Hematopoietic multipotent progenitor cell treated with erythropoietin and hydrocortisone succinate and interleukin-3 and kit ligand, for 6 days (in vitro differentiated cells): Measurements from ENCODE around the gene TFAP2D.

ENCODE experiments used
- DNase-seq: peaks from one replicate; pipeline ENCODE4 v3.0.0-alpha.2; 2015

Gene TFAP2D

GRCh38 chr6:50819904-50820868 lies 106.9 kb downstream of the TFAP2D start:
- no peak for DNase-seq

- no peak for DNase-seq
Observed at GRCh38 chr6:50820869-50821264, 107.5 kb downstream of the TFAP2D start.

GRCh38 chr6:50821441-50822077 lies 108.2 kb downstream of the TFAP2D start:
- no peak for DNase-seq

- no peak for DNase-seq
Observed at GRCh38 chr6:50822078-50822476, 108.8 kb downstream of the TFAP2D start.
